ENCODE data around the gene WWP2. TPM values are rescaled to one million over a fixed set of nuclear protein-coding genes. Genes with fewer than 3 reads are reported as not detected.

The WWP2 gene
- total RNA-seq, 1 experiment from 2014 or later = 40.2 TPM

DNA sequence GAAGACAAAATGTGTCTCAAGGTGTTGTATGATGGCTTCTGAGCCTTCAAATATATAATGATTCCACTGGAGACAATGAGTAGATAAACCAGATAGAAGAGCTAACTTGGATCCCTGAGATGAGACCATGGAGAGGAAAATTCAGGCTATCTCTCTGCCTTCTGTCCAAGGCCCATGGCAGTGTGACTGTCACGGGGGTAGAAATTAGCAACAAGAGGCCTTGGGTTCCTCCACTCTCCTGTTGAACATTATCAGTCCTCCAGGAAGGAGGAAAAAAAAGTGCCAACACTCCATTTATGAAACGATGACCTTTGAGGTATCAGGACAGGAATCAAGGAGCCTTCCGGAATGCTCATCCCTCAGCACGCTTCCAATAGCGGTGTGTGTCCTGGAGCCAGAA lies 75.2 kb downstream of the WWP2 start:
- no peak overlapping the region for H3K27ac ChIP-seq (ENCODE audit: insufficient read length, low read depth, low read length)
- H3T11ph ChIP-seq (ENCODE audit: low read length) = no peak overlapping the region
- H4K20me1 ChIP-seq (ENCODE audit: control insufficient read depth, insufficient read depth, insufficient read length) = no peaks in the 10 kb centered on the region
- peaks cover 12 to 19% of the 10 kb centered on the region in 2 experiments for H3K4me1 Mint-ChIP-seq
- no peaks in the 10 kb centered on the region for H3K9me3 Mint-ChIP-seq
- H3K4me2 ChIP-seq (ENCODE audit: insufficient read depth, insufficient read length, low read length) = no peak overlapping the region
- no peak overlapping the region for H3K4me3 Mint-ChIP-seq
- no peak overlapping the region for H2BK5ac ChIP-seq (ENCODE audit: insufficient read length, low read length)
- H3K23me2 ChIP-seq (ENCODE audit: insufficient read length, low read depth, low read length, poor library complexity, severe bottlenecking) = no peaks in the 10 kb centered on the region
- TF ChIP-seq, protein P1, sequence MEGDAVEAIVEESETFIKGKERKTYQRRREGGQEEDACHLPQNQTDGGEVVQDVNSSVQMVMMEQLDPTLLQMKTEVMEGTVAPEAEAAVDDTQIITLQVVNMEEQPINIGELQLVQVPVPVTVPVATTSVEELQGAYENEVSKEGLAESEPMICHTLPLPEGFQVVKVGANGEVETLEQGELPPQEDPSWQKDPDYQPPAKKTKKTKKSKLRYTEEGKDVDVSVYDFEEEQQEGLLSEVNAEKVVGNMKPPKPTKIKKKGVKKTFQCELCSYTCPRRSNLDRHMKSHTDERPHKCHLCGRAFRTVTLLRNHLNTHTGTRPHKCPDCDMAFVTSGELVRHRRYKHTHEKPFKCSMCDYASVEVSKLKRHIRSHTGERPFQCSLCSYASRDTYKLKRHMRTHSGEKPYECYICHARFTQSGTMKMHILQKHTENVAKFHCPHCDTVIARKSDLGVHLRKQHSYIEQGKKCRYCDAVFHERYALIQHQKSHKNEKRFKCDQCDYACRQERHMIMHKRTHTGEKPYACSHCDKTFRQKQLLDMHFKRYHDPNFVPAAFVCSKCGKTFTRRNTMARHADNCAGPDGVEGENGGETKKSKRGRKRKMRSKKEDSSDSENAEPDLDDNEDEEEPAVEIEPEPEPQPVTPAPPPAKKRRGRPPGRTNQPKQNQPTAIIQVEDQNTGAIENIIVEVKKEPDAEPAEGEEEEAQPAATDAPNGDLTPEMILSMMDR (conservative IDR thresholded peaks at IDR 0.05) = no peak
- H3K4ac ChIP-seq (ENCODE audit: low read depth, low read length) = no peak overlapping the region
- no peak overlapping the region for H2BK20ac ChIP-seq (ENCODE audit: low read depth, low read length, poor library complexity, severe bottlenecking)
- no peaks in the 10 kb centered on the region for H3K79me1 ChIP-seq (ENCODE audit: insufficient read depth, low read depth, low read length, poor library complexity, severe bottlenecking)
- no peak for DNase-seq
- no peak overlapping the region for H2BK12ac ChIP-seq (ENCODE audit: insufficient read length, low read depth, low read length)
- no peak overlapping the region for H3K18ac ChIP-seq (ENCODE audit: insufficient read length, low read depth, low read length)
- no peaks in the 10 kb centered on the region for H3K27me3 Mint-ChIP-seq (ENCODE audit: low read depth)
- H3K36me3 Mint-ChIP-seq (ENCODE audit: insufficient read depth in 1 of 3, low read depth in 3 of 3) = peaks cover 0 to 26% (median 5%) of the 10 kb centered on the region in 3 experiments; a peak in 3 of 7 replicates
- H4K5ac ChIP-seq (ENCODE audit: insufficient read length, low read depth, low read length) = no peak overlapping the region
- H3K27ac Mint-ChIP-seq = peak overlapping the region in 1 of 3 experiments; percentile 40; a peak in 2 of 7 replicates
- no peak overlapping the region for H3K23ac ChIP-seq (ENCODE audit: insufficient read length, low read depth, low read length)
- no peak overlapping the region for H2BK120ac ChIP-seq (ENCODE audit: low read depth, low read length, poor library complexity, severe bottlenecking)
- no peaks in the 10 kb centered on the region for H3K9me3 ChIP-seq (ENCODE audit: control insufficient read depth, low read depth, low read length)
- H2AFZ ChIP-seq (ENCODE audit: low read length) = no peak overlapping the region
- no peak overlapping the region for H3K9ac ChIP-seq (ENCODE audit: extremely low read depth, insufficient read length, low read length)
- no peaks in the 10 kb centered on the region for H3K79me2 ChIP-seq (ENCODE audit: insufficient read depth, low read length)
- no peak overlapping the region for H4K8ac ChIP-seq (replicated peaks; ENCODE audit: insufficient read length, low read depth, low read length)
- no peak overlapping the region for H2BK15ac ChIP-seq (ENCODE audit: low read depth, low read length)
- no peak overlapping the region for H4K91ac ChIP-seq (ENCODE audit: insufficient read length, low read depth, low read length)
- WGBS (ENCODE audit: extremely low coverage, insufficient read length, low lambda C conversion rate) = no CpG with 5 or more reads among the region's 5 CpGs
- no peak overlapping the region for H3K14ac ChIP-seq (ENCODE audit: insufficient read depth, low read length)
- no peak overlapping the region for H2AK5ac ChIP-seq (ENCODE audit: insufficient read length, low read length)
- H3K56ac ChIP-seq (ENCODE audit: insufficient read length, low read depth, low read length) = no peak overlapping the region
- no peaks in the 10 kb centered on the region for H3K27me3 ChIP-seq (ENCODE audit: insufficient read depth, low read length)
- no peaks in the 10 kb centered on the region for H3K4me1 ChIP-seq (ENCODE audit: insufficient read depth, low read length)

Measured in H9 (cell line).